Sigmoid colon (tissue), 4 donors: ENCODE results near the gene TMEM115.

ENCODE experiments used
- CTCF ChIP-seq, 4 experiments: fragments of 450-650 bp in 3 of 4; fragments of 200-600 bp in 1 of 4; IDR thresholded peaks; one replicate each; pipeline ENCODE4 v1.5.1; 2016 to 2019; ENCODE audit warnings: antibody characterized with exemption in 4 of 4, mild to moderate bottlenecking in 3 of 4, moderate library complexity in 2 of 4
- POLR2A ChIP-seq, 2 donors: fragments of 450-650 bp; IDR thresholded peaks; one replicate each; pipeline ENCODE4 v1.6.1; 2016; ENCODE audit warnings: antibody characterized with exemption in 2 of 2, mild to moderate bottlenecking in 2 of 2, moderate library complexity in 2 of 2
- POLR2AphosphoS5 ChIP-seq, 4 donors: sonication (generic); formaldehyde crosslinking; IDR thresholded peaks; one replicate each; pipeline ENCODE4 v1.6.1; 2017; ENCODE audit warnings: antibody characterized with exemption in 4 of 4

- TF ChIP-seq CTCF (IDR thresholded peaks at IDR 0.05) (no peak), POLR2AphosphoS5 (IDR thresholded peaks at IDR 0.05) (no peak), POLR2A (IDR thresholded peaks at IDR 0.05) (no peak)
Measured at GRCh38 chr3:50331364-50331907, 27.9 kb downstream of the TMEM115 start.
